Lung microvascular endothelial cell (primary cell): ENCODE results near the gene TAF10. TPM values are rescaled to one million over a fixed set of nuclear protein-coding genes. Genes with fewer than 3 reads are reported as not detected.

Source experiments
- DNase-seq, 2 donors: peaks; one replicate each; pipeline versions ENCODE4 v3.0.0 to v3.0.0-alpha.2; 2010; ENCODE audit warnings: low read depth in 2 of 2
- total RNA-seq: library from RNA; depleted of rRNA; stranded (reverse); fragments of >200 nt; gene quantifications from 2 replicates; pipeline ENCODE4 v1.2.1, GENCODE V29; 2014

Gene TAF10
- 27.7 and 34.1 TPM in 2 replicates for total RNA-seq

DNA sequence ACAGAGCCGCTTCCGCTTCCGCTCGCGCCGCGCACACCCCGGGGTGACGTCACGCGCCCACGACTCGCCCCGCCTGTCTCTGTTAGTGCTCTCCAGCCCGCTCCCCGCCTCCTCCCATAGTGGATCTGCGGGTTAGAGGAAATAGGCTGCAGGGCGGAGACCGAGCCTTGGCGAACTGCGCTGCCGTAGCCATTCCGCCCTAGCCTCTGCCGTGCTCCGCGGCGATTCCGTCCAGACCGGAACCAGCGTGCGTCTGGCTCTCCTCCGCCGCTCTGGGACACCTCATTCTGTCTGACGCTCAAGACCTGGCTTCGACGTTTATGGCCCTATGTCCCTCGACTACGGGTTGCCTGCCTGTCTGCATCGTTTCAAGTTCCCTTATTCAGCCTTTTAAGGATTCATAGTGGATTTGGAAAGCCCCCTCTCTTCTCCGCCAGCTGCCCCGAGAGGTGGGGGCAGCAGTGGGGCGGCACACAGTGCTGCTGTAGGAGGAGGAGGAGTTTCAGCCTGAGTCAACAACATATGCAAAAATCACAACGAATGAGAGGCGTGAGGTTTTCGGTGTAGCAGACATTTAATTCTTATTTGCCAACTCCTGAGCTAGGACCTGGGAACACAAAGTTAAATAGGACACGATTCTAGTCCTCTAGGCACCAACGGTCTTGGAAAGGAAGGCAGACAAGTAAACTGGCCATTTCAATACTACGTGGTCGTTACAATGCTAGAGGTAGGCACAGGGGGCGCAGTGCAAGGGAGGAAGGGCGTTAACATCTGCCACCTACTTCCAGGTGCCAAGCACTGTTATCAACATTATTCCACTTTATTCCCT, at the start of gene TAF10:
TSS of gene TAF10 (minus strand) at position 4 of the 829 bp plus-strand sequence. CDS start 27 bp downstream, outside the sequence.
- peak; percentile 97 to 98 for DNase-seq

GRCh38 chr11:6660712-6661111, 48.7 kb upstream of the TAF10 start:
- DNase-seq, result no peak

GRCh38 chr11:6658647-6659046, 46.6 kb upstream of the TAF10 start:
- no peak for DNase-seq

DNA sequence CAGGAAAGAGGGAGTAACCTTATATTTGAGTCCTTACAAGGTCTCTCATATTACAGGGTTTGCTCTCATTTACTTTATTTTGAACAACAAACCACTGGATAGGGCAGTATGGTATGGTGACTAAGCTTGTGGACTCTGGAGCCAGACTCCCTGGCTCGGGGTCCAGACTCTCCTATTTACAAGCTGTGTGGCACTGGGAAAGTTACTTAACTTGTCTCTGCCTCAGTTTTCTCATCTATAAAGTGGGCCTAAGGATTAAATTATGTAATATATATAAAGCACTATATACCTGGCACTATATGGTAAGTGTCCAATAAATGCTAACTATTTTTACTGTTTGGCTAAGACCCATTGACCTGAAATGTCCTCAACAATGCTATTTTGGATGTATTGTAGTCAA, 45.3 kb upstream of the TAF10 start:
- no peak for DNase-seq

- DNase-seq, result no peak
These were observed 44.9 kb upstream of the TAF10 start for GRCh38 chr11:6656936-6657335.

DNA sequence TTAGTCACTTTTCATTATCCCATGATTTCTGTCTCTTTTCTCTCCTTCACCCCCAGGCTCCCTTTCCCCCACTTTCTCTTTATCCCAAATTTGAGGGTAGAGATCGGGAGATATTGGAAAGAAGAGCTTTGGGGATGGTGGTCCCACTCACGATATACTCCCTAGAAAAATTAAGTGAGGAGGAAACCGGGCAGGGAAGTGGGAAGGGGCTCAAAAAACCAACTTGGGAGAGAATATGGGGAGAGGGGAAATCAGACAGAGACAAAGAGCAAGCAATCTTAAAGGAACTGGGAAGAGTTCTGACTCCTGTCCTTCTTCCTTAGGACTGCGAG, 44.5 kb upstream of the TAF10 start:
- no peak for DNase-seq

GRCh38 chr11:6655790-6656583, 44.0 kb upstream of the TAF10 start, which contains the start of gene DCHS1:
TSS of gene DCHS1 (minus strand) at chr11:6655809. CDS start at chr11:6641613, 14,196 bp downstream.
- DNase-seq, result peak in 1 of 2 donors; percentile 38

- peak; percentile 41 to 61 for DNase-seq
These were observed 43.2 kb upstream of the TAF10 start for GRCh38 chr11:6655020-6655789.

- peak in 1 of 2 donors; percentile 47 for DNase-seq
These were observed 42.4 kb upstream of the TAF10 start for GRCh38 chr11:6654281-6655019.

DNA sequence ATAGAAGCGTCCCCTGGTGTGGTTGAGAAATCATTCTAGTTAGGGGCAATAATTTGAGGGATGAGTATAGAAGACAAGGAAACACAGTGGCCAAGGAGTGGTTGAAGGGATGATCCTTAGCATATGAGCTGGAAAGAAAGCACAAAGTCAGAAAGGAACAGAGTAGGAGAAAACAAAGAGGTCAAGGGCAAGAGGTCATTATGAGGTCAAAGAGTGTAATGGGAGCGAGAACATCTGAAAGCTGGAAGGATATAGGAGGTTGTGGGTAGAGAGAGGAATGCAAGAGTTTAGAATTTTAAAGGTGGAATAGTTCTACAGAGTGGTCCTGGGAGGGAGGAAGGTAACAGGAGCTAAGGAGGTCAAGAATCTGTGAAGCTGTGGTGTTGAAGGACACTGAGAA, 41.6 kb upstream of the TAF10 start:
- no peak for DNase-seq

- DNase-seq, result no peak
These were observed 41.1 kb upstream of the TAF10 start for GRCh38 chr11:6653097-6653496.

DNA sequence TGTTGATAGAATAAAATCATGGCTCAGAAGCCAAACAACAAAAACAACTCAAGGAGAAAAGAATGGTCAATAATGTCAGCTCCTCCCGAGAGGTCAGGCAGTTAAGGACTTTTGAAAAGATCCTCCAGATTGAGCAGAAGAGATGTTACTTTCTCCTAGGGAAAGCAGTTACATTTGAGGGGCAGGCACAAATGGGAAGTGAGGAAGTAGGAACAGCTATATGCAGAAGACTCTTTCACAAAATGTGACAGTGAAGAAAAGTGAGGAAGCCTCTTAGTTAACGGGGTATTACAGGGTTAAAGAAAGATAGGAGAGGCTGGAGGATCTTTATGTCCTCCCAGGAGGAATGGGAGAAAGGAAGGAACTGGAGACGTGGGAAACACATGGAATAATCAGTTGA, 40.2 kb upstream of the TAF10 start:
- no peak for DNase-seq

DNA sequence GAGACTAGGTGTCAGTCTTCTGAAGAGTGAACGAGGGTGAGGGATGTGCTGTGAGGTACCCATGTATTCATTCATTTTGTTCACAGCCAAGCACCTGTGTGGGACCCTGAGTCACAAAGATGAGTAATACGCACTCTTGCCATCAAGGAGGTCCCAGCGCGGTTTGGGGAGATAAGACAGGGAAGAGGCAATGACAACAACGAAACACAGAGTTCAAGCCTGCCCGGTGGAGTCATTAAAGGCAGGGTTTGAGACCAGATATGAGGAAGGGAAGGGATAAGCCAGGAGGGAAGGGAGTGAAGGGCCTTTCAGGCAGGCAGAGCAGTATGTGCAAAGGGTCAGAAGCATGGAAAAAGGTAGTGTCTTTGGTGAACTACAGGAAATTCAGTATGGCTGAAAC, 39.0 kb upstream of the TAF10 start:
- no peak for DNase-seq

GRCh38 chr11:6650104-6650503, 38.1 kb upstream of the TAF10 start:
- DNase-seq, result no peak

DNA sequence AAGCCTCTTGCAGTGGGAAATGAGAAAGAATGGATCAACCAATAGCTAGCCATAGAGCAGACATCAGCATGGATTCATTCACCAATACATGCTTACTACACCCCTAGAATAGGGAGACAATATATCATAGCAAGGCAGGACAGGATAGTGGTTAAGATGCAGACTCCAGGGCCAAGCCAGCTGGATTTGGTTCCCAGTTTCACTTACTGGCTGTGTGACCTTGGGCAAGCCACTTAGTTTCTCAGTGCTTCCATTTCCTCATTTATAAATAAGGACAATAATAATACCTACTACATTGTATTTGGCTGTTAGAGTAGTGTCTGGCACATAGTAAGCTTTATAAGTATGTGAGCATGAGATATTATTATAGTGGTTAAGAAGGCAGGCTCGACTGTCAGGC, 36.5 kb upstream of the TAF10 start:
- no peak for DNase-seq

DNA sequence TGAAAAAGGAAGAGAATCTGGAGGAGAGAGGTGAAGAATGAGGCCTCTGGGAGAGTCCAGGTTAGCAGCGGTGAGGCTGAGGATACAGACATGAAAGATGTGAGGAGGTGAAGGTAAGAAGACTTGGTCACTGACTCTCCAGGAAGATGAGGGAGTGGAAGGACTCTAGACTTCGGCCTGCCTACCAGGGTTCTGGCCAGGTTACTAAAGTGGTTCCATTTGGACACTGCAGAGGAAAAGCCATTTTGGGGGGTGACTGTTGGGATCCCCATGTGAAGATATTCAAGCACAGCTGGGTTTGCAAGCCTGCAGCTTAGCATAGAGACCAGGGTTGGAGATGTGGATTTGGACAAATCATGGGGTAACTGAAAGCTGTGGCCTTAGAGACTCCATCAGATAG, 35.8 kb upstream of the TAF10 start:
- DNase-seq, result no peak

- peak; percentile 54 to 69 for DNase-seq
These were observed 35.1 kb upstream of the TAF10 start for GRCh38 chr11:6646918-6647679.

DNA sequence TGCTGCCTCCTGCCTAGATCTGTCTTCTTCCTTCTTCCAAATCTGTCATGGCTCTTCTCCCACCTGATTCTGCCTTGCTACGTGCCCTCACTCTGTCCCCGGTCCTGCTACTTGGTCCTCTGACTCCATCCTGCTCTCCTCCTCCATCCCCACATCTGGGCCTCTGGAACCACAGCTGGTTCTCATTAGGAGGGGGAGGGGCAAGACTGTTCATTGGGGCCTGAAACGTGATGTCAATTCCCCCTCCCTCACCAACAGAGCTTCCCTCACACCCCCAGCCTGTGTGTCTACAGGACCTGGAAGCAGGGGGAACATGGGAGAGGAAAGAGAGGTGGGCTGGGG, 34.5 kb upstream of the TAF10 start:
- DNase-seq, result peak in 1 of 2 donors; percentile 25

DNA sequence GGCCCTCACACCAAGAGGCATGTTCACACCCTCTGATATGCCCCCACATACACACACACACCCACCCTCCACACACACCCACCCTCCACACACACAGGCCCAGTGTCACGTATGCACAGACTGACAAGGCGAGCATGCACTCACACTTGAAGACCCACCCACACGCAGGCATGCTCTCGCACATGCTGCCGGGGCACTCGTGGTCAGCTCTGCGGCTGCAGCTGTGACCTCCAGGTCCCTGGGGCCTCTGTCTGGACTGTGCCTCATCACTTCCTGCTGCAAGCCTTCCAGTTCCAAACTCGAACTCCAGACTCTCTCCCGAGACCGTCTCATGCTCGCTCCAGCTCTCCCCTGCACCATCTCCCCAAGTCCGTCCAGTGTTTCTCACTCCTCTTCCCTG, 34.1 kb upstream of the TAF10 start:
- peak; percentile 29 to 91 for DNase-seq

DNA sequence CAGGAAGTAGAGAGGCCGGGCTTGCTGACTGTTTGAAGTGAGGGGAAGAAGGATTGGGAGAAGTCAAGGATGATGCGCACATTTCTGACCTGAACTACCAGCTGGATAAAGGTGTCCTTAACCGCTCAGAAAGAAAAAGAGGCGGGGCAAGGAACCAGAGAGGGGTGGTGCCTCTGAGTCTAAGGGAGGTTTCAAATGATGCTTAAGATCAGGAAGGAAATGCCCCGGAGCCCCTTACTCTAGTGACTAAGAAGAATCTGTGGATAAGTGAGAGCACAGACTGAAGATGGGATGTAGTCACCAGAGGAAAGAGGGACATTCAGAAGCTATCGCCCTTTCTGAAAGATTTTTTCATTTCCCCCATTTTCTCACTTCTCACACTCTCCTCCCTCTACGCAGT, 30.9 kb upstream of the TAF10 start:
- DNase-seq, result no peak
